LNCaP clone FGC (cell line): ENCODE results near the gene WNT9A.
"Not testable (repeated sequence)": the region's sequence is repeated elsewhere in the genome, so short reads cannot be mapped to it uniquely, and the experiment has no call there.

ENCODE experiments used
- DNase-seq: peaks from one replicate; pipeline ENCODE4 v3.0.0-alpha.2; 2011; ENCODE audit warnings: low read depth
- H3K4me3 ChIP-seq: 2 replicates; pipeline ENCODE4 v1.5.1; 2011; ENCODE audit warnings: mild to moderate bottlenecking, low read depth, low read length, control low read depth
- CTCF ChIP-seq: IDR thresholded peaks from 2 replicates; pipeline ENCODE4 v1.5.1; 2012; ENCODE audit warnings: mild to moderate bottlenecking; ENCODE audit not compliant: control insufficient read depth, insufficient read depth; ENCODE audit errors: extremely low read depth

Gene WNT9A

GRCh38 chr1:227880342-227880924 is 67.3 kb downstream of the WNT9A start:
- no peak for DNase-seq
- no peak for TF ChIP-seq CTCF
- H3K4me3 ChIP-seq, result no peak overlapping the region

GRCh38 chr1:227877810-227878209 is 69.9 kb downstream of the WNT9A start:
- H3K4me3 ChIP-seq, result not testable (repeated sequence)

GRCh38 chr1:227871892-227872291 is 75.8 kb downstream of the WNT9A start:
- not testable (repeated sequence) for H3K4me3 ChIP-seq, DNase-seq

More at GRCh38 chr1:227877810-227878209, 69.9 kb downstream of the WNT9A start:
- not testable (repeated sequence) for DNase-seq

- TF ChIP-seq CTCF, result no peak
- no peak overlapping the region for H3K4me3 ChIP-seq
- DNase-seq, result no peak
These were observed 77.4 kb downstream of the WNT9A start for GRCh38 chr1:227870366-227870765.

GRCh38 chr1:227869851-227870305 is 77.9 kb downstream of the WNT9A start:
- DNase-seq, result no peak
- H3K4me3 ChIP-seq, result no peak overlapping the region
- TF ChIP-seq CTCF, result no peak

GRCh38 chr1:227869279-227869842 is 78.4 kb downstream of the WNT9A start:
- H3K4me3 ChIP-seq, result no peak overlapping the region
- no peak for TF ChIP-seq CTCF
- DNase-seq, result no peak
